ENCODE measurements around the gene CORT. TPM values are rescaled to one million over a fixed set of nuclear protein-coding genes. Genes with fewer than 3 reads are reported as not detected.
"Not testable (repeated sequence)": the region's sequence is repeated elsewhere in the genome, so short reads cannot be mapped to it uniquely, and the experiment has no call there.

Gene CORT
- total and polyA plus RNA-seq, 2 donors from 2014 or later: 0.22 to 0.62 TPM

DNA sequence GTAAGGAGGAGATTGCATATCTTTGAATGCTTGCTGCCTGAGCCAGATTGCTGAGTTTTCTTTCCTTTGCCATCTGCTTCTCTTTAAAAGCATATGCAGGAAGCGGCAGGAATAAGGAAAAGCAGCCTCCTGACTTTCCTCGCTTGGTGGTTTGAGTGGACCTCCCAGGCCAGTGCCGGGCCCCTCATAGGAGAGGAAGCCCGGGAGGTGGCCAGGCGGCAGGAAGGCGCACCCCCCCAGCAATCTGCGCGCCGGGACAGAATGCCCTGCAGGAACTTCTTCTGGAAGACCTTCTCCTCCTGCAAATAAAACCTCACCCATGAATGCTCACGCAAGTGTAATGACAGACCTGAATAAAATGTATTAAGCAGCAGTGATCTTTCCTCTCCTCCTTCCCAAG is 1.5 kb downstream of the CORT start:
- Histone ChIP-seq H3K4me1 (ENCODE audit: control insufficient read depth in 2 of 3, insufficient read depth in 2 of 3, low read depth in 1 of 3, low read length in 3 of 3) (no peaks in the 10 kb centered on the region), H3K9me3 (ENCODE audit: control insufficient read depth in 2 of 3, insufficient read depth in 1 of 3, low read length in 3 of 3) (no peaks in the 10 kb centered on the region), H3K4me3 (ENCODE audit: low read length in 3 of 3) (no peak overlapping the region), H3K9ac (ENCODE audit: low read length in 3 of 3) (no peak overlapping the region), H3K27ac (ENCODE audit: low read depth in 2 of 2, low read length in 2 of 2) (no peak overlapping the region), H3K36me3 (ENCODE audit: control insufficient read depth in 2 of 3, insufficient read depth in 3 of 3, low read length in 3 of 3) (no peaks in the 10 kb centered on the region), H3K27me3 (ENCODE audit: control insufficient read depth, insufficient read depth, low read length) (no peaks in the 10 kb centered on the region)
- peak in 2 of 5 donors; percentile 21 to 36 for DNase-seq
- no peak for FAIRE-seq
- intact Hi-C loops (cut with DNase I): no loop called here
- TF ChIP-seq CTCF (IDR thresholded peaks at IDR 0.05; ENCODE audit: borderline replicate concordance, extremely low read depth, insufficient read depth): no peak

GRCh38 chr1:10456048-10456447 is 6.2 kb downstream of the CORT start:
- no peak overlapping the region for H3K9ac ChIP-seq (ENCODE audit: low read length in 3 of 3)
- intact Hi-C loops (cut with DNase I): no loop called here
- no peak for FAIRE-seq

DNA sequence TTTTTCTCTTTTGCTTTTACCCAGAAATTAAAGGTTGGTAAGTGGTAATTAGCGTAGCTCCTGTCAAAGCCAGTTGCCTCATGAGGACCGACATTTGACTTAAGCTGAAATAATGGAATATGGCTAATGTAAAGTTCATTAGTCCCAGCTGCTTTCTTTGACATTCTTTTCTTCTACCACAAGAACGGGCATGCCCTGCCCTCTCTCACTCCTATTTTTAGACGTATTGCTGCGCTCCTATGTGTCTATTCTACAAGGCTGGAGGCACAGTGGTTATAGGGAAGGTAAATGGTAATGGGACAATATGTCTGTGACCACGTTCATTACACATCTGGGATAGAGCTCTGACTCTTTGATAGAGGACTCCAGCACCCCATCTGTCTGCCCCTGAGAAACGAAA is 6.8 kb downstream of the CORT start:
- Histone ChIP-seq H3K9ac (ENCODE audit: low read length in 3 of 3) (no peak overlapping the region), H3K27me3 (ENCODE audit: control insufficient read depth, insufficient read depth, low read length) (no peaks in the 10 kb centered on the region), H3K9me3 (ENCODE audit: control insufficient read depth in 2 of 3, insufficient read depth in 1 of 3, low read length in 3 of 3) (no peaks in the 10 kb centered on the region), H3K4me1 (ENCODE audit: control insufficient read depth in 2 of 3, insufficient read depth in 2 of 3, low read depth in 1 of 3, low read length in 3 of 3) (peaks cover 0 to 2% (median 0%) of the 10 kb centered on the region in 3 donors), H3K4me3 (ENCODE audit: low read length in 3 of 3) (no peak overlapping the region), H3K27ac (ENCODE audit: low read depth in 2 of 2, low read length in 2 of 2) (no peak overlapping the region), H3K36me3 (ENCODE audit: control insufficient read depth in 2 of 3, insufficient read depth in 3 of 3, low read length in 3 of 3) (peaks cover 0 to 6% (median 2%) of the 10 kb centered on the region in 3 donors)
- DNase-seq (no peak), FAIRE-seq (no peak)
- intact Hi-C loops (cut with DNase I): no loop called here
- TF ChIP-seq CTCF (IDR thresholded peaks at IDR 0.05; ENCODE audit: borderline replicate concordance, extremely low read depth, insufficient read depth): no peak

More at GRCh38 chr1:10456048-10456447, 6.2 kb downstream of the CORT start:
- Histone ChIP-seq H3K27ac (ENCODE audit: low read depth in 2 of 2, low read length in 2 of 2) (no peak overlapping the region), H3K4me1 (ENCODE audit: control insufficient read depth in 2 of 3, insufficient read depth in 2 of 3, low read depth in 1 of 3, low read length in 3 of 3) (peaks cover 0 to 2% (median 0%) of the 10 kb centered on the region in 3 donors), H3K4me3 (ENCODE audit: low read length in 3 of 3) (no peak overlapping the region), H3K9me3 (ENCODE audit: control insufficient read depth in 2 of 3, insufficient read depth in 1 of 3, low read length in 3 of 3) (no peaks in the 10 kb centered on the region), H3K36me3 (ENCODE audit: control insufficient read depth in 2 of 3, insufficient read depth in 3 of 3, low read length in 3 of 3) (peaks cover 0 to under 1% (median 0%) of the 10 kb centered on the region in 3 donors), H3K27me3 (ENCODE audit: control insufficient read depth, insufficient read depth, low read length) (no peaks in the 10 kb centered on the region)
- TF ChIP-seq CTCF (IDR thresholded peaks at IDR 0.05; ENCODE audit: borderline replicate concordance, extremely low read depth, insufficient read depth): no peak
- no peak for DNase-seq

DNA sequence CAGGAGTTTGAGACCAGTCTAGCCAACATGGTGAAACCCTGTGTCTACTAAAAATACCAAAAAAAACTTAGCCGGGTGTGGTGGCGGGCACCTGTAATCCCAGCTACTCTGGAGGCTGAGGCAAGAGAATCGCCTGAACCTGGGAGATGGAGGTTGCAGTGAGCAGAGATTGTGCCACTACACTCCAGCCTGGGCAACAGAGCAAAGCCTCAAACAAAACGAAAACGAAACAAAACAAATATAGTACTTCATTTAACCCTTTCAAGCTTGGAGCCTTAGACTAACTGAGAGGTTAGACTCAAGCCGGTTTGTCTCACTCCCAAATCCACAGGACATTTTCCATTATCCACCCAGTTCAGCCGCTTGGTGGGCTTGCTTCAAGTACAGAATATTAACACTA is 7.6 kb downstream of the CORT start:
- H3K36me3 ChIP-seq (ENCODE audit: control insufficient read depth in 2 of 3, insufficient read depth in 3 of 3, low read length in 3 of 3); H3K27me3 ChIP-seq (ENCODE audit: control insufficient read depth, insufficient read depth, low read length); H3K27ac ChIP-seq (ENCODE audit: low read depth in 2 of 2, low read length in 2 of 2); DNase-seq; FAIRE-seq; intact Hi-C loops (cut with DNase I); H3K9ac ChIP-seq (ENCODE audit: low read length in 3 of 3); H3K9me3 ChIP-seq (ENCODE audit: control insufficient read depth in 2 of 3, insufficient read depth in 1 of 3, low read length in 3 of 3); H3K4me1 ChIP-seq (ENCODE audit: control insufficient read depth in 2 of 3, insufficient read depth in 2 of 3, low read depth in 1 of 3, low read length in 3 of 3): not testable (repeated sequence)
- H3K4me3 ChIP-seq (ENCODE audit: low read length in 3 of 3): peak overlapping the region in 1 of 3 donors; percentile 13
